22Rv1 (cell line): ENCODE measurements around the gene FCHSD2.

Experiments used
- ZFX ChIP-seq: fragments of 450-650 bp; IDR thresholded peaks from 2 replicates; pipeline ENCODE4 v1.6.1; 2017; ENCODE audit warnings: antibody characterized with exemption, borderline replicate concordance
- TF ChIP-seq, protein P1 (sequence below): fragments of 450-650 bp; IDR thresholded peaks from 2 replicates; pipeline ENCODE4 v1.5.1; 2017; ENCODE audit warnings: mild to moderate bottlenecking

DNA sequence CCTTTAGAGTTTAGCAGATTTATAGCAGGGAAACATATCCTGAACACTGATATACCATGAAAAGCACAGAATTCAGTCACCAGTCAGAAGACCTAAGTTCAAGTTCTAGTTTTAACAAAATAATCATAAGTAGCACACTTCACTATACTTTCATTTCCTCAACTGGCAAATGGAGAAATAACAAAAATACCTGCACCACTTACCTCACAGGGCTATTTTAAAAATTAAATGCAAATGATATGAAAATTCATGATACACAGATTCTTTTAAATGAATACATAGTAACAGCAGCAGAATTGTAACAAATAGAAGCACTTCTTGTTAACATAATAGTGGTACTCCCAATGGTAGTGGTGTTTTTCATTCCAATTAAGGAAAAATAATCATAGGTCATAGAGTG, 139.0 kb downstream of the FCHSD2 start:
- TF ChIP-seq, protein P1, sequence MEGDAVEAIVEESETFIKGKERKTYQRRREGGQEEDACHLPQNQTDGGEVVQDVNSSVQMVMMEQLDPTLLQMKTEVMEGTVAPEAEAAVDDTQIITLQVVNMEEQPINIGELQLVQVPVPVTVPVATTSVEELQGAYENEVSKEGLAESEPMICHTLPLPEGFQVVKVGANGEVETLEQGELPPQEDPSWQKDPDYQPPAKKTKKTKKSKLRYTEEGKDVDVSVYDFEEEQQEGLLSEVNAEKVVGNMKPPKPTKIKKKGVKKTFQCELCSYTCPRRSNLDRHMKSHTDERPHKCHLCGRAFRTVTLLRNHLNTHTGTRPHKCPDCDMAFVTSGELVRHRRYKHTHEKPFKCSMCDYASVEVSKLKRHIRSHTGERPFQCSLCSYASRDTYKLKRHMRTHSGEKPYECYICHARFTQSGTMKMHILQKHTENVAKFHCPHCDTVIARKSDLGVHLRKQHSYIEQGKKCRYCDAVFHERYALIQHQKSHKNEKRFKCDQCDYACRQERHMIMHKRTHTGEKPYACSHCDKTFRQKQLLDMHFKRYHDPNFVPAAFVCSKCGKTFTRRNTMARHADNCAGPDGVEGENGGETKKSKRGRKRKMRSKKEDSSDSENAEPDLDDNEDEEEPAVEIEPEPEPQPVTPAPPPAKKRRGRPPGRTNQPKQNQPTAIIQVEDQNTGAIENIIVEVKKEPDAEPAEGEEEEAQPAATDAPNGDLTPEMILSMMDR, result no peak
- TF ChIP-seq ZFX, result no peak
